ENCODE measurements around the gene NOXA1. TPM values are rescaled to one million over a fixed set of nuclear protein-coding genes. Genes with fewer than 3 reads are reported as not detected.

NOXA1 gene
- total and polyA plus RNA-seq, 9 of the 15 experiments (the other 6 are each of a cell fraction or from before 2014, with no cell fraction given) = 0.07 to 1.2 (median 0.20) TPM; not detected in 4

GRCh38 chr9:137445275-137445807 is 22.1 kb downstream of the NOXA1 start:
- Histone ChIP-seq H3K9me3 (replicated peaks; ENCODE audit: control insufficient read depth, insufficient read depth, low read depth, low read length) (no peaks in the 10 kb centered on the region), H4K20me1 (replicated peaks; ENCODE audit: control insufficient read depth, insufficient read depth, low read length) (no peaks in the 10 kb centered on the region), H2AFZ (ENCODE audit: low read depth, low read length) (peak overlapping the region; percentile 66), H3K4me3 (no peak overlapping the region), H3K27ac (ENCODE audit: extremely low read depth, low read depth, low read length) (no peak overlapping the region), H3K79me2 (ENCODE audit: control insufficient read depth, insufficient read depth, low read length) (no peaks in the 10 kb centered on the region), H3K9me1 (ENCODE audit: control insufficient read depth, insufficient read depth, low read length) (no peaks in the 10 kb centered on the region), H3K4me1 (replicated peaks in 1 of 2; ENCODE audit: control insufficient read depth in 2 of 2, insufficient read depth in 2 of 2, low read length in 2 of 2) (peaks cover 8 to 54% of the 10 kb centered on the region in 2 experiments; a peak in 4 of 5 replicates), H3K4me2 (ENCODE audit: insufficient read depth, low read length) (peak overlapping the region; percentile 54), H3K36me3 (ENCODE audit: control insufficient read depth, insufficient read depth, low read length) (peaks cover 17% of the 10 kb centered on the region; the same call in 2 of the 3 replicates), H3K9ac (ENCODE audit: insufficient read depth in 1 of 2, low read depth in 2 of 2, low read length in 2 of 2) (peak overlapping the region; percentile 19 to 80; a peak in 3 of 4 replicates), H3K27me3 (ENCODE audit: control insufficient read depth in 2 of 2, insufficient read depth in 2 of 2, low read length in 2 of 2) (no peaks in the 10 kb centered on the region)
- POLR2A ChIA-PET = interaction anchor here (1.6 to 1.7 kb wide), 2 partner anchors 8 to 10 kb away, joined by 3 to 4 read pairs; no protein-coding TSS in a partner anchor
- peak; percentile 60 to 87 (median 71) for DNase-seq (ENCODE audit: extremely low read depth in 1 of 4, low spot score in 3 of 4)
- FAIRE-seq = peak; percentile 93
- 10% methylated on average over 14 of the region's 14 CpGs for WGBS (ENCODE audit: insufficient coverage, low coverage, missing lambda C conversion rate)
- intact Hi-C loops (cut with micrococcal nuclease) (loop anchor here (5.0 to 10.0 kb wide), 2 partner anchors 89 to 143 kb away; partner anchors contain the start of gene NRARP), in situ Hi-C loops (cut with MboI) (loop anchor here (5.0 kb wide), 1 partner anchor 158 kb away; no protein-coding TSS in a partner anchor)
- CTCF ChIA-PET (ENCODE audit: low intra/inter-chr PET ratio) = interaction anchor here (0.5 to 1.1 kb wide), 8 partner anchors 20 to 168 kb away, joined by 3 to 5 read pairs (median 4); partner anchors contain the start of genes EXD3, NRARP and TOR4A
- peak; percentile 84 for ATAC-seq
- no TSS peak for BruUV-seq (replicated peaks)
- TF ChIP-seq PYGO2 (tag; IDR thresholded peaks at IDR 0.05) = no peak
- TF ChIP-seq, protein P1, sequence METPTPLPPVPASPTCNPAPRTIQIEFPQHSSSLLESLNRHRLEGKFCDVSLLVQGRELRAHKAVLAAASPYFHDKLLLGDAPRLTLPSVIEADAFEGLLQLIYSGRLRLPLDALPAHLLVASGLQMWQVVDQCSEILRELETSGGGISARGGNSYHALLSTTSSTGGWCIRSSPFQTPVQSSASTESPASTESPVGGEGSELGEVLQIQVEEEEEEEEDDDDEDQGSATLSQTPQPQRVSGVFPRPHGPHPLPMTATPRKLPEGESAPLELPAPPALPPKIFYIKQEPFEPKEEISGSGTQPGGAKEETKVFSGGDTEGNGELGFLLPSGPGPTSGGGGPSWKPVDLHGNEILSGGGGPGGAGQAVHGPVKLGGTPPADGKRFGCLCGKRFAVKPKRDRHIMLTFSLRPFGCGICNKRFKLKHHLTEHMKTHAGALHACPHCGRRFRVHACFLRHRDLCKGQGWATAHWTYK (CRISPR knock-in tag; IDR thresholded peaks at IDR 0.05) = no peak
- TF ChIP-seq RBM14 (IDR thresholded peaks at IDR 0.05; ENCODE audit: borderline replicate concordance, insufficient read depth, low read depth, low read length) = no peak
- TF ChIP-seq ZNF77 (CRISPR knock-in tag; IDR thresholded peaks at IDR 0.05) = no peak
- peak; percentile 29; the same call in 1 of the 2 replicates for TF ChIP-seq ZBTB2 (IDR thresholded peaks at IDR 0.05)
- peak; percentile 96 for TF ChIP-seq ZNF384 (IDR thresholded peaks at IDR 0.05; ENCODE audit: low read depth, low read length)
- no peak for TF ChIP-seq POLR2H (tag; IDR thresholded peaks at IDR 0.05; ENCODE audit: low read depth)
- no peak for TF ChIP-seq KDM2B (CRISPR knock-in tag; IDR thresholded peaks at IDR 0.05)
- no peak for TF ChIP-seq SIRT6 (IDR thresholded peaks at IDR 0.05; ENCODE audit: low read depth, low read length)
- no peak for TF ChIP-seq ZNF76 (CRISPR knock-in tag; IDR thresholded peaks at IDR 0.05; ENCODE audit: borderline replicate concordance)
- peak; percentile 63; the same call in 1 of the 2 replicates for TF ChIP-seq BHLHE40 (IDR thresholded peaks at IDR 0.05; ENCODE audit: low read length)
- no peak for TF ChIP-seq HNRNPLL (IDR thresholded peaks at IDR 0.05; ENCODE audit: low read depth, low read length, poor library complexity, severe bottlenecking)
- TF ChIP-seq ZNF431 (CRISPR knock-in tag; IDR thresholded peaks at IDR 0.05) = no peak
- no peak for TF ChIP-seq SOX6 (IDR thresholded peaks at IDR 0.05)
- TF ChIP-seq ZNF263 (CRISPR knock-in tag; IDR thresholded peaks at IDR 0.05; ENCODE audit: borderline replicate concordance) = no peak
- TF ChIP-seq ZNF175 (CRISPR knock-in tag; IDR thresholded peaks at IDR 0.05; ENCODE audit: low read depth) = no peak
